ENCODE data around the gene TMIE. TPM values are rescaled to one million over a fixed set of nuclear protein-coding genes. Genes with fewer than 3 reads are reported as not detected.

The TMIE gene
- total and polyA plus RNA-seq, 5 donors: 0.40 to 0.95 (median 0.74) TPM

DNA sequence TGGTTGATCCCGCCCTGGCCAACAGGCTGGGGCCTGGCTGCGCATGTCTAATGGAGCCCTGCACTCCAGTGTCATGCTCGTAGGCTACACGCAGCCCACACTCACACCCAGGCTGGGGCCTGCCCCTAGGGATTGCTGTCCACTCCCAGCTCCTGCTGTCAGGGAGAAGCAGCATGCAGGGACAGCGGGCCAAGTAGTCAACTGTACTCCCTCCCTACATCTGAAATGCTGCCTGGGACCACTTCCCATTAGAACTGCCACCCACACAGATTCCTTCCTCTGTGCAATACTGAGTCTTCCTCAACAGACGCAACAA, 23.8 kb upstream of the TMIE start:
- no peak overlapping the region for H3K27ac ChIP-seq (ENCODE audit: low read length)
- H3K27me3 ChIP-seq (ENCODE audit: control insufficient read depth, insufficient read depth): no peaks in the 10 kb centered on the region
- H3K4me1 ChIP-seq (ENCODE audit: control insufficient read depth, insufficient read depth, low read length): no peaks in the 10 kb centered on the region
- intact Hi-C loops (cut with DNase I): no loop called here
- H3K9me3 ChIP-seq (ENCODE audit: control insufficient read depth, low read length): no peaks in the 10 kb centered on the region
- 37% methylated on average over 6 of the region's 6 CpGs for WGBS
- ATAC-seq (peak; percentile 64 to 80), DNase-seq (peak; percentile 78 to 91 (median 88))
- H3K4me3 ChIP-seq (ENCODE audit: low read length): no peak overlapping the region

DNA sequence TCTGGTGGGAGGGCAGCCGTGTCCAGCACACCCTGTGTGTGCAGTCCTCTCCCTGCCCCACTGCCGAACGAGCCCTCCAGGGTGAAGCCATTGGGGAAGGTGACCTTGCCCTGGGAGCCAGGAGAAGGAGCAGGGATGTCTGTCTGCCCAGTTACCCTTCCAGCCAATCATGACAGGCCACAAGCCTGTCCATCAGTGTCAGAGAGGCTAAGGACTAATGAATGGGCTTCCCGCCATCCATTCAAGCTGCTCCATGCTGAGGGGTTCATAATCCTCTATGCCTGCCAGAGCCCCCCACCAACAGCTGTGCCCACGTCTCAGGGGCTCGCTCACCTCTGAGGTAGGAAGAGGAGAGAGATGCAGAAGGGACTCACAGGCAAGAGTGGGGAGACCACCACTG, 22.9 kb upstream of the TMIE start:
- ATAC-seq: no peak

GRCh38 chr3:46679681-46680080, 21.5 kb upstream of the TMIE start:
- Histone ChIP-seq H3K27ac (ENCODE audit: low read length) (no peak overlapping the region), H3K4me1 (ENCODE audit: control insufficient read depth, insufficient read depth, low read length) (no peaks in the 10 kb centered on the region), H3K27me3 (ENCODE audit: control insufficient read depth, insufficient read depth) (no peaks in the 10 kb centered on the region), H3K4me3 (ENCODE audit: low read length) (no peak overlapping the region), H3K9me3 (ENCODE audit: control insufficient read depth, low read length) (no peaks in the 10 kb centered on the region)
- peak in 2 of 3 donors; percentile 8 to 43 for DNase-seq
- intact Hi-C loops (cut with DNase I): no loop called here
- 80% methylated on average over 5 of the region's 5 CpGs for WGBS
- no peak for ATAC-seq

More for the DNA sequence above, 22.9 kb upstream of the TMIE start:
- DNase-seq: peak in 1 of 3 donors; percentile 32
- Histone ChIP-seq H3K4me3 (ENCODE audit: low read length) (no peak overlapping the region), H3K27ac (ENCODE audit: low read length) (no peak overlapping the region), H3K4me1 (ENCODE audit: control insufficient read depth, insufficient read depth, low read length) (no peaks in the 10 kb centered on the region), H3K27me3 (ENCODE audit: control insufficient read depth, insufficient read depth) (no peaks in the 10 kb centered on the region), H3K9me3 (ENCODE audit: control insufficient read depth, low read length) (no peaks in the 10 kb centered on the region)
- 94% methylated on average over 6 of the region's 6 CpGs for WGBS
- intact Hi-C loops (cut with DNase I): no loop called here

DNA sequence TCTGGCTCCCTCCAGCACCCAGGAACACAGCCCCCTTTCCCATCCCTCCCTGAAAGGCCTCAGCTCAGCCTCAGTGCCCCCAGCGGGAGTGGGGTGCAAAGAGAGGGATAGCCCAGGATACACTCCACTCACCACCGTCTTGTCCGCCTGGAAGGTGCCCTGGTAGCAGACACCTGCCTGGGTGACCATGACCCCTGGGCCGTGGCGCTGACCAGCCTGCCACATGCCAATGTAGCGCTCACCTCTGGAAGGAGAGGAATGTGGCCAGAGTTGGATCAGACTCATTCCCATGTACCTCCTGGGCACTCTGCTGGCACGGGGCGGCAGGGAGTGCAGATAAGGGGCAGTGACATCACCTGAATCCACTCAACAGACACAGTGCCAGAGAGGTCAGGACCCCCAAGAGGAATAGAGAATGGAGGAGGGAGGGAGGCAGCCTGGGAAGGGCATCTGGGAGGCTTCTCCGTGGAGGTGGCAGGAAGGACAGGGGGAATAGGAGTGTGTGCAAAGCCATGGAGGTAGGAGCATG, 20.8 kb upstream of the TMIE start:
- 74% methylated on average over 9 of the region's 9 CpGs for WGBS
- no peak for ATAC-seq
- no peak overlapping the region for H3K4me3 ChIP-seq (ENCODE audit: low read length)
- intact Hi-C loops (cut with DNase I): no loop called here
- no peaks in the 10 kb centered on the region for H3K27me3 ChIP-seq (ENCODE audit: control insufficient read depth, insufficient read depth)
- H3K9me3 ChIP-seq (ENCODE audit: control insufficient read depth, low read length): no peaks in the 10 kb centered on the region
- H3K4me1 ChIP-seq (ENCODE audit: control insufficient read depth, insufficient read depth, low read length): no peaks in the 10 kb centered on the region
- H3K27ac ChIP-seq (ENCODE audit: low read length): no peak overlapping the region
- peak in 1 of 3 donors; percentile 42 for DNase-seq

DNA sequence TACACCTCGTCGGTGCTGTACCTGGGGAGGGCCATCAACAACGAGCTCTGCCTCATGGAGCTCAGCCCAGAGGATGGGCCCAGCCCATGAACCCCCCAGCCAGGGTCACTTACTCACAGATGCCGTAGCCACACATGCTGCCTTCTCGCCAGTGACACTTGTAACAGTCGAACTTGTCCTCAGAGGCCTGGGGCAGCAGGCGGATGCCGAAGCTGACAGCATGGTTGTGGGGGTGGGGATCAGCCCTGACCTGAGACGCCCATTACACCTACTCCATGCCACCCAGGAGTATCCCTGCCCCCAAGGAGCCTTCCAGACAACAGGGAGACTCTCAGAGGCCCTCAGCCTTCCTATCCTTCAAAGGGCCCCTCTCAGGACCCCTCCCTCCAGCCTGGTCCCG, 19.8 kb upstream of the TMIE start:
- 88% methylated on average over 10 of the region's 10 CpGs for WGBS

GRCh38 chr3:46681856-46682540, 19.2 kb upstream of the TMIE start:
- no peak for DNase-seq
- WGBS: 79% methylated on average over 13 of the region's 13 CpGs
- Histone ChIP-seq H3K27ac (ENCODE audit: low read length) (no peak overlapping the region), H3K9me3 (ENCODE audit: control insufficient read depth, low read length) (no peaks in the 10 kb centered on the region), H3K27me3 (ENCODE audit: control insufficient read depth, insufficient read depth) (no peaks in the 10 kb centered on the region), H3K4me3 (ENCODE audit: low read length) (no peak overlapping the region), H3K4me1 (ENCODE audit: control insufficient read depth, insufficient read depth, low read length) (no peaks in the 10 kb centered on the region)
- no peak for ATAC-seq
- intact Hi-C loops (cut with DNase I): no loop called here

More for the DNA sequence above, 19.8 kb upstream of the TMIE start:
- DNase-seq (no peak), ATAC-seq (no peak)
- intact Hi-C loops (cut with DNase I): no loop called here
- Histone ChIP-seq H3K27ac (ENCODE audit: low read length) (no peak overlapping the region), H3K4me3 (ENCODE audit: low read length) (no peak overlapping the region), H3K9me3 (ENCODE audit: control insufficient read depth, low read length) (no peaks in the 10 kb centered on the region), H3K4me1 (ENCODE audit: control insufficient read depth, insufficient read depth, low read length) (no peaks in the 10 kb centered on the region), H3K27me3 (ENCODE audit: control insufficient read depth, insufficient read depth) (no peaks in the 10 kb centered on the region)

- ATAC-seq (no peak), DNase-seq (no peak)
- 88% methylated on average over 11 of the region's 11 CpGs for WGBS
- H3K27me3 ChIP-seq (ENCODE audit: control insufficient read depth, insufficient read depth): no peaks in the 10 kb centered on the region
- no peak overlapping the region for H3K27ac ChIP-seq (ENCODE audit: low read length)
- no peaks in the 10 kb centered on the region for H3K9me3 ChIP-seq (ENCODE audit: control insufficient read depth, low read length)
- intact Hi-C loops (cut with DNase I): no loop called here
- H3K4me3 ChIP-seq (ENCODE audit: low read length): no peak overlapping the region
- no peaks in the 10 kb centered on the region for H3K4me1 ChIP-seq (ENCODE audit: control insufficient read depth, insufficient read depth, low read length)
Measured at GRCh38 chr3:46682974-46683373, 18.2 kb upstream of the TMIE start.

DNA sequence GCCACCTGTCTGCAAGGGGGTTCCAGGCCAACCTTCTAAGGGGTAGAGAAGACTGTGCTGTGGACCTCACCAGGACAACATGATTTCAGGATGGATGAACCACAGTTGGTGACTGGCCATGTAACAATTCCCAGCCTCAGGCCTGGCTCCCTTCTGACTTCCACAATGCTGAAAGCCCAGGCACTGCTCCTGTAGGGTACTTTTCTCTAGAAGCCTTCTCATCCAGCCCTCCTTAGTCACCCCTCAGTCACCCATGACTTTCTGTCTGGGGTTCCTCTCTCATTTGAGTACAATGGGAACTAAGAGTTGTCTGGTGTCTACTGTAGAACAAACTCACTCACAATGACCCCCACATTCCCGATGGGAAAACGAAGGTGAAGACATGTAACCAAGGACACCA, 16.3 kb upstream of the TMIE start:
- Histone ChIP-seq H3K4me3 (ENCODE audit: low read length) (no peak overlapping the region), H3K27ac (ENCODE audit: low read length) (no peak overlapping the region), H3K9me3 (ENCODE audit: control insufficient read depth, low read length) (no peaks in the 10 kb centered on the region), H3K4me1 (ENCODE audit: control insufficient read depth, insufficient read depth, low read length) (no peaks in the 10 kb centered on the region), H3K27me3 (ENCODE audit: control insufficient read depth, insufficient read depth) (no peaks in the 10 kb centered on the region)
- no peak for ATAC-seq
- intact Hi-C loops (cut with DNase I): no loop called here
- no peak for DNase-seq
- WGBS: 89% methylated on average over 2 of the region's 2 CpGs

DNA sequence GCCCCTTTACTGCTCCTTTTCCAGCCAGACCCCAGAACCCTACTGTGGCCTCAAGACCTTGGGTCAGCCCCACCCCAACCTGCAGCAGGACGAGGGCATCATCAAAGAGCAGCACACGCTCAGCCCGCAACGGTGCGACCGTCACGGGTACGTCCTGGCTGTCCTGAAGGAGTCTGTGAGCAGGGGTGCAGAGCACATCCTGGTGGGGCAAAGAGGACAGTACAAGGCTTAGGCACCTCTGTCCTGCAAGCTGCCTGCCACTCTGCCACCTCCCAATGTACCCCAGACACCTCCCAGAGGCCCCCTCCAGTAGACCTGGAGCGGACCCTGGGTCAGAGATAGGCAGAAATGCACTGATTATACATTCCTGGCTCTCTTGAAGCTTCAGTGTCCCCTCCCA, 15.7 kb upstream of the TMIE start:
- H3K27me3 ChIP-seq (ENCODE audit: control insufficient read depth, insufficient read depth): no peaks in the 10 kb centered on the region
- 95% methylated on average over 9 of the region's 9 CpGs for WGBS
- DNase-seq (no peak), ATAC-seq (no peak)
- no peaks in the 10 kb centered on the region for H3K9me3 ChIP-seq (ENCODE audit: control insufficient read depth, low read length)
- H3K4me3 ChIP-seq (ENCODE audit: low read length): no peak overlapping the region
- no peak overlapping the region for H3K27ac ChIP-seq (ENCODE audit: low read length)
- peaks cover 2% of the 10 kb centered on the region for H3K4me1 ChIP-seq (ENCODE audit: control insufficient read depth, insufficient read depth, low read length)
- intact Hi-C loops (cut with DNase I): no loop called here

GRCh38 chr3:46690798-46691197, 10.4 kb upstream of the TMIE start:
- peaks cover 14% of the 10 kb centered on the region for H3K4me1 ChIP-seq (ENCODE audit: control insufficient read depth, insufficient read depth, low read length)

GRCh38 chr3:46692566-46692990, 8.6 kb upstream of the TMIE start:
- ATAC-seq (peak in 1 of 2 donors; percentile 0), DNase-seq (no peak)
- Histone ChIP-seq H3K27me3 (ENCODE audit: control insufficient read depth, insufficient read depth) (no peaks in the 10 kb centered on the region), H3K4me1 (ENCODE audit: control insufficient read depth, insufficient read depth, low read length) (peaks cover 28% of the 10 kb centered on the region), H3K9me3 (ENCODE audit: control insufficient read depth, low read length) (no peaks in the 10 kb centered on the region), H3K27ac (ENCODE audit: low read length) (peak overlapping the region; percentile 38), H3K4me3 (ENCODE audit: low read length) (peak overlapping the region; percentile 57)
- intact Hi-C loops (cut with DNase I): no loop called here
- WGBS: 59% methylated on average over 11 of the region's 11 CpGs

More at GRCh38 chr3:46690798-46691197, 10.4 kb upstream of the TMIE start:
- ATAC-seq (peak; percentile 49 to 53), DNase-seq (peak; percentile 68 to 87 (median 84))
- Histone ChIP-seq H3K27ac (ENCODE audit: low read length) (no peak overlapping the region), H3K4me3 (ENCODE audit: low read length) (no peak overlapping the region), H3K27me3 (ENCODE audit: control insufficient read depth, insufficient read depth) (no peaks in the 10 kb centered on the region), H3K9me3 (ENCODE audit: control insufficient read depth, low read length) (no peaks in the 10 kb centered on the region)
- WGBS: 48% methylated on average over 5 of the region's 5 CpGs
- intact Hi-C loops (cut with DNase I): no loop called here

Data from right cardiac atrium (tissue), 5 donors.